ENCODE measurements around the gene DEAF1. TPM values are rescaled to one million over a fixed set of nuclear protein-coding genes. Genes with fewer than 3 reads are reported as not detected.

Gene DEAF1
- total RNA-seq, 1 experiment from 2014 or later, result 31.9 TPM

DNA sequence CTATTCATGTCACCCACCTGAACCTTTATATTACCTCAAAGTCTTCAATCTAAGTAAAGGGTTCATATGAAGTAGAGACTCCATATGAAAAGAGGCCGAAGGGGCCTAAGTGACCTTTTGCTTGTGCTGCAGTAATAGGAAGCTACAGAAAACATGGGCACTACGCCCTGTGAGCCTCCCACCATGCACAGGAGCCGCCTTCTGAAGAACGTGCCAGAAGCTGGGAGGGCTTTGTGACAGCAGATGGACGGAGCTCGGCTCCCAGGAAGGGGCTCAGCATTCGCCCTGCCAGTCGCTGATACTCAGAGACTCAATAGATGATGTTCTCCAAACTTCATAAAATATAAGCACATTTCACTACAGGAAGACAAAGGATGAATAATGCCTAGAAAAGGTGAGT, 21.2 kb downstream of the DEAF1 start:
- Histone ChIP-seq H3K79me2 (ENCODE audit: low read length) (no peaks in the 10 kb centered on the region), H3F3A (ENCODE audit: low read length, unreplicated experiment) (no peaks in the 10 kb centered on the region), H3K4me1 (ENCODE audit: insufficient read depth, low read length) (no peaks in the 10 kb centered on the region), H4K20me1 (ENCODE audit: low read length) (no peaks in the 10 kb centered on the region), H3K9ac (ENCODE audit: low read length) (no peak overlapping the region), H3K36me3 (ENCODE audit: low read depth, low read length) (peaks cover 19% of the 10 kb centered on the region), H3K9me3 (ENCODE audit: low read length) (no peaks in the 10 kb centered on the region), H3K4me2 (ENCODE audit: low read length) (no peak overlapping the region), H3K9me2 (replicated peaks; ENCODE audit: low read length) (no peaks in the 10 kb centered on the region), H3K27me3 (ENCODE audit: low read length) (no peaks in the 10 kb centered on the region), H3K4me3 (ENCODE audit: low read length) (no peak overlapping the region), H3K27ac (ENCODE audit: low read length) (no peak overlapping the region), H2AFZ (ENCODE audit: low read length) (no peak overlapping the region)
- DNase-seq (no peak), ATAC-seq (no peak)
- no peak for TF ChIP-seq EZH2phosphoT487 (IDR thresholded peaks at IDR 0.05; ENCODE audit: borderline replicate concordance, low read length)
- TF ChIP-seq, protein P1, sequence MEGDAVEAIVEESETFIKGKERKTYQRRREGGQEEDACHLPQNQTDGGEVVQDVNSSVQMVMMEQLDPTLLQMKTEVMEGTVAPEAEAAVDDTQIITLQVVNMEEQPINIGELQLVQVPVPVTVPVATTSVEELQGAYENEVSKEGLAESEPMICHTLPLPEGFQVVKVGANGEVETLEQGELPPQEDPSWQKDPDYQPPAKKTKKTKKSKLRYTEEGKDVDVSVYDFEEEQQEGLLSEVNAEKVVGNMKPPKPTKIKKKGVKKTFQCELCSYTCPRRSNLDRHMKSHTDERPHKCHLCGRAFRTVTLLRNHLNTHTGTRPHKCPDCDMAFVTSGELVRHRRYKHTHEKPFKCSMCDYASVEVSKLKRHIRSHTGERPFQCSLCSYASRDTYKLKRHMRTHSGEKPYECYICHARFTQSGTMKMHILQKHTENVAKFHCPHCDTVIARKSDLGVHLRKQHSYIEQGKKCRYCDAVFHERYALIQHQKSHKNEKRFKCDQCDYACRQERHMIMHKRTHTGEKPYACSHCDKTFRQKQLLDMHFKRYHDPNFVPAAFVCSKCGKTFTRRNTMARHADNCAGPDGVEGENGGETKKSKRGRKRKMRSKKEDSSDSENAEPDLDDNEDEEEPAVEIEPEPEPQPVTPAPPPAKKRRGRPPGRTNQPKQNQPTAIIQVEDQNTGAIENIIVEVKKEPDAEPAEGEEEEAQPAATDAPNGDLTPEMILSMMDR (conservative IDR thresholded peaks at IDR 0.05; ENCODE audit: low read depth, low read length), result no peak
- TF ChIP-seq EZH2 (IDR thresholded peaks at IDR 0.05; ENCODE audit: low read length, unreplicated experiment), result no peak
- CTCF ChIA-PET, result no interaction called here
- no TSS peak for BruUV-seq (replicated peaks)
- intact Hi-C loops (cut with micrococcal nuclease), result no loop called here
- POLR2A ChIA-PET (ENCODE audit: unreplicated experiment), result no interaction called here

DNA sequence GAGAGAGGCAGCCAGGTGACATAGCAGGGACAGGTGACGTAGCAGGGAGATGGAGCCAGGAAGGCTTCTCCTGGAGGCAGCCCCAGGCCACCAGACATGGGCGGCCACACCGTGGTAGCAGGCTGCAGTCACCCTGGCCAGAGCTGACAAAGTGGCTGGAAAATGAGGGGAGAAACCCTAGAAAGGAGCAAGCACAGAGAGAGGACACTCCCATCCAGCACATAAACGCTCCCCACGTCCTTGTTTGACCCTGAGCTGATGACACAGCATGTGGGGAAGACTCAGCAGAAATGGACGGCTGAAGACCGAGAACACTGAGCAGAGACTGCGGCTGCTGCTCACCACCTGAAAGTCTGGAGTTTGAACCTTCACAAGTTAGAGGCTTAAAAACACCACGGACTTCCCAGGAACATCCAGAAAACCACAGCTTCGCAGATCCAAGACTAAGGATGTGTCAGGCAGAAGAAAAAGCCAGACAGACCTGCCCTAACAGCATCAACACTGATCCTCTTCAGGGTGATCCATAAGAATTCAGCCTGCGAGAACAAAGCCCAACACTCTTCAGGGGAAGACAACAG, 29.2 kb downstream of the DEAF1 start:
- no peak for DNase-seq
- TF ChIP-seq EZH2phosphoT487 (IDR thresholded peaks at IDR 0.05; ENCODE audit: borderline replicate concordance, low read length), result no peak
- TF ChIP-seq, protein P1 (conservative IDR thresholded peaks at IDR 0.05; ENCODE audit: low read depth, low read length), result no peak
- no peak for TF ChIP-seq EZH2 (IDR thresholded peaks at IDR 0.05; ENCODE audit: low read length, unreplicated experiment)
- BruUV-seq (replicated peaks), result no TSS peak
- Histone ChIP-seq H3K9me2 (replicated peaks; ENCODE audit: low read length) (no peaks in the 10 kb centered on the region), H2AFZ (ENCODE audit: low read length) (no peak overlapping the region), H3K79me2 (ENCODE audit: low read length) (no peaks in the 10 kb centered on the region), H3K4me3 (ENCODE audit: low read length) (no peak overlapping the region), H3K4me1 (ENCODE audit: insufficient read depth, low read length) (no peaks in the 10 kb centered on the region), H3K27ac (ENCODE audit: low read length) (no peak overlapping the region), H3K27me3 (ENCODE audit: low read length) (no peaks in the 10 kb centered on the region), H3K9ac (ENCODE audit: low read length) (no peak overlapping the region), H3K9me3 (ENCODE audit: low read length) (no peaks in the 10 kb centered on the region), H3K36me3 (ENCODE audit: low read depth, low read length) (peaks cover 2% of the 10 kb centered on the region; the same call in 1 of the 2 replicates), H3K4me2 (ENCODE audit: low read length) (no peak overlapping the region), H3F3A (ENCODE audit: low read length, unreplicated experiment) (no peaks in the 10 kb centered on the region), H4K20me1 (ENCODE audit: low read length) (no peaks in the 10 kb centered on the region)
- CTCF ChIA-PET, result no interaction called here
- POLR2A ChIA-PET (ENCODE audit: unreplicated experiment), result no interaction called here
- intact Hi-C loops (cut with micrococcal nuclease), result no loop called here
- ATAC-seq, result no peak

DNA sequence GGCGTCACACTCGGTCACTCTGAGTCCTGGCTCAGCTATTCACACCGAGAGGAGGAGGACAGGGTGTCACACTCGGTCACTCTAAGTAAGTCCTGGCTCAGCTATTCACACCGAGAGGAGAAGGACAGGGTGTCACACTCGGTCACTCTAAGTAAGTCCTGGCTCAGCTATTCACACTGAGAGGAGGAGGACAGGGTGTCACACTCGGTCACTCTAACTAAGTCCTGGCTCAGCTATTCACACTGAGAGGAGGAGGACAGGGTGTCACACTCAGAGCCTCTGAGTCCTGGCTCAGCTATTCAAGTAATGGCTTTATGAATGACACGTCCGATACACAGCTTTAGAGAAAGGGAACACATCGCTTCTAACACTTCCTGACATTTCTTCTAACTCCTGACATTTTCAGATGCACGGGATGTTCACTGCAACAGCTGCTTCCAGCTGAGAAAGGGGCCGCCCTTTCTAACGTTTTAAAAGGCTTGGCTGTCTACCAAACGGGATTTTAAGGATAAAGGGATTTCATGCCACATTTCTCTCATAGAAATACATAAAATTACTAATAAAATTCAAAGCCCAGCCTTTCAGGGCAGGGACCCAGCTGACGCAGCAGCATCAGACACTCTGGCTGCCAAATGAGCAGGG, 29.8 kb downstream of the DEAF1 start:
- no peaks in the 10 kb centered on the region for H3K79me2 ChIP-seq (ENCODE audit: low read length)
- no peak overlapping the region for H3K27ac ChIP-seq (ENCODE audit: low read length)
- H3K9ac ChIP-seq (ENCODE audit: low read length), result no peak overlapping the region
- H3K4me2 ChIP-seq (ENCODE audit: low read length), result no peak overlapping the region
- no peak overlapping the region for H3K4me3 ChIP-seq (ENCODE audit: low read length)
- H3K9me2 ChIP-seq (replicated peaks; ENCODE audit: low read length), result no peaks in the 10 kb centered on the region
- no peaks in the 10 kb centered on the region for H3K4me1 ChIP-seq (ENCODE audit: insufficient read depth, low read length)
- DNase-seq, result no peak
- no TSS peak for BruUV-seq (replicated peaks)
- no peaks in the 10 kb centered on the region for H3F3A ChIP-seq (ENCODE audit: low read length, unreplicated experiment)
- TF ChIP-seq, protein P1 (conservative IDR thresholded peaks at IDR 0.05; ENCODE audit: low read depth, low read length), result no peak
- intact Hi-C loops (cut with micrococcal nuclease), result no loop called here
- H3K36me3 ChIP-seq (ENCODE audit: low read depth, low read length), result peaks cover 2% of the 10 kb centered on the region; the same call in 1 of the 2 replicates
- ChIA-PET POLR2A (ENCODE audit: unreplicated experiment) (no interaction called here), CTCF (no interaction called here)
- H3K9me3 ChIP-seq (ENCODE audit: low read length), result no peaks in the 10 kb centered on the region
- H2AFZ ChIP-seq (ENCODE audit: low read length), result no peak overlapping the region
- H4K20me1 ChIP-seq (ENCODE audit: low read length), result no peaks in the 10 kb centered on the region
- no peak for ATAC-seq
- no peaks in the 10 kb centered on the region for H3K27me3 ChIP-seq (ENCODE audit: low read length)

Measured in PC-3 (cell line).